ENCODE measurements around the gene RAPGEF4.

DNA sequence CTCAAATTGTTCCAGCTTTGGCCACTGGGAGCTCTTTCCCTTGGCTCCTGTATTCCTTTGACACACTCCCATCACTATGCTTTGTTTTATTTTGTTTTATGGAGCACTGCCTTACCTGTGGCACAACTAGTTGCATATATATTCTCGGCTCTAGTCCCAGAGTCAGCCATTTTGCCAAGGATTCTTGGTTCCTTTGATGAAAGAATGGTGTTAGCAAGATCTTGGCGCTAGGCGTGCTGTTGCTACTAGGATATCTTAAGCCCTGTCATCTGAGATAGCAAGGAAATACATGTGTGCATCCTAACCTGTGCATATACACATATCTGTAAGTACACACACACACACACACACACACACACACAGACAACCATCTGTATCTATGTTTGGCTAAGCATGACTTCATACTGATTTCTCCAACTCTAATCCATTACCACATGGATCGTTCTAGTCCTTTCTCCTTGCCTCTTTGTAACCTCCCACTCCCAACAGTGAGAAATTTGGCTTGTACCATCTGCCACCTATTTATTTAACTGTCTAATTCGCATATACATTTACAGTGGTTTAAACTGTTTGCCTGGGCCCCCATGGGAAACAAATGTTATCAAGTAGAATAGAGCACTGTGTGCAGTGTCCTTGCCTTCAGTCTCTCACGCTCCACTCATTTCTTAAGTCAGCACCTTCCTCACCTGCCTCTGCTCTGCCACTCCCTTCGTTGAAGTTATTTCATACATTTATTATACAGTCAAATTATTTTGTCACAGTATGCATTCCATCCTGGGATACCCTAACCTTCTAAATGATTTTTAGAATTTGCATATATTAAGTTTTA, 202.5 kb downstream of the RAPGEF4 start:
- TF ChIP-seq POLR2A (IDR thresholded peaks at IDR 0.05; ENCODE audit: low read length), result no peak
- TF ChIP-seq GATA1 (IDR thresholded peaks at IDR 0.05; ENCODE audit: low read depth, low read length), result no peak

All from erythroblast (primary cell).